ENCODE measurements around the gene PDE2A.

PDE2A gene

GRCh38 chr11:72683782-72684200 lies 9.6 kb upstream of the PDE2A start:
- Histone ChIP-seq H3K9ac (ENCODE audit: low read depth, low read length) (no peak overlapping the region), H3K4me1 (ENCODE audit: insufficient read depth, low read length) (no peaks in the 10 kb centered on the region; the same call in 1 of the 2 replicates), H3K36me3 (ENCODE audit: insufficient read depth, low read length) (peaks cover 3% of the 10 kb centered on the region; the same call in 1 of the 2 replicates), H3K9me3 (ENCODE audit: control insufficient read depth, insufficient read depth, low read length) (no peaks in the 10 kb centered on the region)

GRCh38 chr11:72682858-72683243 lies 8.6 kb upstream of the PDE2A start:
- H3K36me3 ChIP-seq (ENCODE audit: insufficient read depth, low read length), result peaks cover 3% of the 10 kb centered on the region; the same call in 1 of the 2 replicates

GRCh38 chr11:72682238-72682857 lies 8.1 kb upstream of the PDE2A start:
- H3K4me1 ChIP-seq (ENCODE audit: insufficient read depth, low read length), result no peaks in the 10 kb centered on the region; the same call in 1 of the 2 replicates

More at GRCh38 chr11:72682858-72683243, 8.6 kb upstream of the PDE2A start:
- Histone ChIP-seq H3K9ac (ENCODE audit: low read depth, low read length) (no peak overlapping the region), H3K9me3 (ENCODE audit: control insufficient read depth, insufficient read depth, low read length) (no peaks in the 10 kb centered on the region), H3K4me1 (ENCODE audit: insufficient read depth, low read length) (no peaks in the 10 kb centered on the region; the same call in 1 of the 2 replicates)

GRCh38 chr11:72681226-72682153 lies 7.3 kb upstream of the PDE2A start:
- Histone ChIP-seq H3K9me3 (ENCODE audit: control insufficient read depth, insufficient read depth, low read length) (no peaks in the 10 kb centered on the region), H3K4me1 (ENCODE audit: insufficient read depth, low read length) (peaks cover 1% of the 10 kb centered on the region; the same call in 1 of the 2 replicates), H3K36me3 (ENCODE audit: insufficient read depth, low read length) (no peaks in the 10 kb centered on the region), H3K9ac (ENCODE audit: low read depth, low read length) (no peak overlapping the region)

More at GRCh38 chr11:72682238-72682857, 8.1 kb upstream of the PDE2A start:
- H3K36me3 ChIP-seq (ENCODE audit: insufficient read depth, low read length), result peaks cover 3% of the 10 kb centered on the region; the same call in 1 of the 2 replicates
- no peaks in the 10 kb centered on the region for H3K9me3 ChIP-seq (ENCODE audit: control insufficient read depth, insufficient read depth, low read length)
- H3K9ac ChIP-seq (ENCODE audit: low read depth, low read length), result no peak overlapping the region

GRCh38 chr11:72680624-72681158 lies 6.5 kb upstream of the PDE2A start:
- H3K9ac ChIP-seq (ENCODE audit: low read depth, low read length), result no peak overlapping the region
- no peaks in the 10 kb centered on the region for H3K9me3 ChIP-seq (ENCODE audit: control insufficient read depth, insufficient read depth, low read length)
- H3K4me1 ChIP-seq (ENCODE audit: insufficient read depth, low read length), result peaks cover 9% of the 10 kb centered on the region; the same call in 1 of the 2 replicates
- H3K36me3 ChIP-seq (ENCODE audit: insufficient read depth, low read length), result no peaks in the 10 kb centered on the region

- no peak overlapping the region for H3K9ac ChIP-seq (ENCODE audit: low read depth, low read length)
- no peaks in the 10 kb centered on the region for H3K36me3 ChIP-seq (ENCODE audit: insufficient read depth, low read length)
- H3K4me1 ChIP-seq (ENCODE audit: insufficient read depth, low read length), result peaks cover 11% of the 10 kb centered on the region; the same call in 1 of the 2 replicates
- no peaks in the 10 kb centered on the region for H3K9me3 ChIP-seq (ENCODE audit: control insufficient read depth, insufficient read depth, low read length)
Measured at GRCh38 chr11:72679869-72680268, 5.6 kb upstream of the PDE2A start.

- no peak overlapping the region for H3K9ac ChIP-seq (ENCODE audit: low read depth, low read length)
- H3K36me3 ChIP-seq (ENCODE audit: insufficient read depth, low read length), result no peaks in the 10 kb centered on the region
- no peaks in the 10 kb centered on the region for H3K9me3 ChIP-seq (ENCODE audit: control insufficient read depth, insufficient read depth, low read length)
- H3K4me1 ChIP-seq (ENCODE audit: insufficient read depth, low read length), result peaks cover 13% of the 10 kb centered on the region; the same call in 1 of the 2 replicates
Measured at GRCh38 chr11:72678524-72678923, 4.3 kb upstream of the PDE2A start.

- no peaks in the 10 kb centered on the region for H3K9me3 ChIP-seq (ENCODE audit: control insufficient read depth, insufficient read depth, low read length)
- H3K4me1 ChIP-seq (ENCODE audit: insufficient read depth, low read length), result peaks cover 13% of the 10 kb centered on the region; the same call in 1 of the 2 replicates
- no peaks in the 10 kb centered on the region for H3K36me3 ChIP-seq (ENCODE audit: insufficient read depth, low read length)
- H3K9ac ChIP-seq (ENCODE audit: low read depth, low read length), result no peak overlapping the region
Measured at GRCh38 chr11:72676861-72677341, 2.7 kb upstream of the PDE2A start.

- Histone ChIP-seq H3K4me1 (ENCODE audit: insufficient read depth, low read length) (peaks cover 13% of the 10 kb centered on the region; the same call in 1 of the 2 replicates), H3K36me3 (ENCODE audit: insufficient read depth, low read length) (no peaks in the 10 kb centered on the region), H3K9ac (ENCODE audit: low read depth, low read length) (no peak overlapping the region), H3K9me3 (ENCODE audit: control insufficient read depth, insufficient read depth, low read length) (no peaks in the 10 kb centered on the region)
Measured at GRCh38 chr11:72675221-72675620, 999 bp upstream of the PDE2A start.

GRCh38 chr11:72673284-72673942 lies 809 bp downstream of the PDE2A start:
- peaks cover 19% of the 10 kb centered on the region; the same call in 1 of the 2 replicates for H3K4me1 ChIP-seq (ENCODE audit: insufficient read depth, low read length)
- no peak overlapping the region for H3K9ac ChIP-seq (ENCODE audit: low read depth, low read length)
- H3K9me3 ChIP-seq (ENCODE audit: control insufficient read depth, insufficient read depth, low read length), result no peaks in the 10 kb centered on the region
- no peaks in the 10 kb centered on the region for H3K36me3 ChIP-seq (ENCODE audit: insufficient read depth, low read length)

GRCh38 chr11:72672597-72673238 lies 1.5 kb downstream of the PDE2A start:
- no peak overlapping the region for H3K9ac ChIP-seq (ENCODE audit: low read depth, low read length)
- H3K36me3 ChIP-seq (ENCODE audit: insufficient read depth, low read length), result no peaks in the 10 kb centered on the region
- peaks cover 4% of the 10 kb centered on the region; the same call in 1 of the 2 replicates for H3K9me3 ChIP-seq (ENCODE audit: control insufficient read depth, insufficient read depth, low read length)
- peaks cover 19% of the 10 kb centered on the region; the same call in 1 of the 2 replicates for H3K4me1 ChIP-seq (ENCODE audit: insufficient read depth, low read length)

- H3K36me3 ChIP-seq (ENCODE audit: insufficient read depth, low read length), result no peaks in the 10 kb centered on the region
- H3K9me3 ChIP-seq (ENCODE audit: control insufficient read depth, insufficient read depth, low read length), result peaks cover 11% of the 10 kb centered on the region
- no peak overlapping the region for H3K9ac ChIP-seq (ENCODE audit: low read depth, low read length)
- H3K4me1 ChIP-seq (ENCODE audit: insufficient read depth, low read length), result peaks cover 17% of the 10 kb centered on the region; the same call in 1 of the 2 replicates
Measured at GRCh38 chr11:72671152-72672099, 2.8 kb downstream of the PDE2A start.

All from ES-I3 (cell line).